Upper lobe of right lung (tissue), 1 donor: ENCODE results near the gene ISLR. TPM values are rescaled to one million over a fixed set of nuclear protein-coding genes. Genes with fewer than 3 reads are reported as not detected.

Experiments
- ATAC-seq: fragments of 200-7000 bp; cut with Tn5 transposase; one replicate; pipeline ENCODE4 v1.9.1; 2020; ENCODE audit warnings: mild to moderate bottlenecking, moderate library complexity
- DNase-seq: peaks from one replicate; pipeline ENCODE4 v3.0.0-alpha.2; 2020
- H3K27ac ChIP-seq: fragments of 200-600 bp; one replicate; pipeline ENCODE4 v1.8.0; 2022
- H3K27me3 ChIP-seq: fragments of 200-600 bp; one replicate; pipeline ENCODE4 v1.8.0; 2022; ENCODE audit warnings: mild to moderate bottlenecking
- H3K36me3 ChIP-seq: fragments of 200-600 bp; one replicate; pipeline ENCODE4 v1.8.0; 2022
- H3K4me1 ChIP-seq: fragments of 200-600 bp; one replicate; pipeline ENCODE4 v1.8.0; 2022
- H3K4me3 ChIP-seq: fragments of 200-600 bp; one replicate; pipeline ENCODE4 v1.8.0; 2022; ENCODE audit warnings: mild to moderate bottlenecking
- H3K9me3 ChIP-seq: fragments of 200-600 bp; one replicate; pipeline ENCODE4 v1.8.0; 2022
- intact Hi-C: fragments of 100-400 bp; cut with DNase I; formaldehyde crosslinking; loops from one replicate; pipeline ENCODE4 v1.11.0; 2022
- total RNA-seq: library from RNA; stranded (reverse); fragmentation: NEBNext Ultra II Directional; extraction: Animal tissue kit (Norgen Biotek cat#: 25700); gene quantifications from one replicate; pipeline ENCODE4 v1.2.1, GENCODE V29; 2021
- TF ChIP-seq, protein P1 (sequence below): fragments of 200-600 bp; IDR thresholded peaks from one replicate; pipeline ENCODE4 v1.8.0; 2022; ENCODE audit warnings: antibody characterized with exemption
- donor health status: DM: no; HTN: yes; CAD: no; lungs with severe emphysema.

ISLR gene
- total RNA-seq, 1 donor from 2014 or later, result 40.6 TPM

DNA sequence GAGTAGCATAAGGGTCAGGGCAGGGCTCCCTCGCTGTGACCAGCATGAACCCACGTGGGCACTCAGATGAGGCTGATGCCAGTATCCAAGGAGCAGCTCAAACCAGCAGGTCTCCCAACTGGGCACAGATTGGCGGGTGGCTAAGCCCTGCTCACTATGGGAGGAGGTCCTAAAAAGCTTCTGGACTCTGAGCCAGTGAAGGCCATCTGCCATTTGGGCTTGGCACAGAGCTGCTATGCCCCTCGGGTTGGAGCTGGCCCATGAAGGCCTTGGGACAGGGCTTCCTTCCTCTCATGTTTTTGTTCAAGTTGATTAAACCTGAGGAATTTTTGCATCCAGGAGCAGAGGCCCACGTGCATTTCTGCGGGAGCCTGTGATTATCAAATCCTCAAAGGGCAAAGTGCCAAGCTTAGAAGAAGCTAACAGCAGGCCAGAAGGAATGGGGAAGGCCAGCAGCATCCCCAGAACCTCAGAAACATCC lies 33.3 kb downstream of the ISLR start:
- intact Hi-C loops, result no loop called here
- Histone ChIP-seq H3K27me3 (no peaks in the 10 kb centered on the region), H3K36me3 (no peaks in the 10 kb centered on the region), H3K9me3 (no peaks in the 10 kb centered on the region), H3K4me1 (no peaks in the 10 kb centered on the region), H3K4me3 (no peak overlapping the region), H3K27ac (no peak overlapping the region)
- TF ChIP-seq, protein P1, sequence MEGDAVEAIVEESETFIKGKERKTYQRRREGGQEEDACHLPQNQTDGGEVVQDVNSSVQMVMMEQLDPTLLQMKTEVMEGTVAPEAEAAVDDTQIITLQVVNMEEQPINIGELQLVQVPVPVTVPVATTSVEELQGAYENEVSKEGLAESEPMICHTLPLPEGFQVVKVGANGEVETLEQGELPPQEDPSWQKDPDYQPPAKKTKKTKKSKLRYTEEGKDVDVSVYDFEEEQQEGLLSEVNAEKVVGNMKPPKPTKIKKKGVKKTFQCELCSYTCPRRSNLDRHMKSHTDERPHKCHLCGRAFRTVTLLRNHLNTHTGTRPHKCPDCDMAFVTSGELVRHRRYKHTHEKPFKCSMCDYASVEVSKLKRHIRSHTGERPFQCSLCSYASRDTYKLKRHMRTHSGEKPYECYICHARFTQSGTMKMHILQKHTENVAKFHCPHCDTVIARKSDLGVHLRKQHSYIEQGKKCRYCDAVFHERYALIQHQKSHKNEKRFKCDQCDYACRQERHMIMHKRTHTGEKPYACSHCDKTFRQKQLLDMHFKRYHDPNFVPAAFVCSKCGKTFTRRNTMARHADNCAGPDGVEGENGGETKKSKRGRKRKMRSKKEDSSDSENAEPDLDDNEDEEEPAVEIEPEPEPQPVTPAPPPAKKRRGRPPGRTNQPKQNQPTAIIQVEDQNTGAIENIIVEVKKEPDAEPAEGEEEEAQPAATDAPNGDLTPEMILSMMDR, result no peak
- no peak for DNase-seq
- no peak for ATAC-seq

DNA sequence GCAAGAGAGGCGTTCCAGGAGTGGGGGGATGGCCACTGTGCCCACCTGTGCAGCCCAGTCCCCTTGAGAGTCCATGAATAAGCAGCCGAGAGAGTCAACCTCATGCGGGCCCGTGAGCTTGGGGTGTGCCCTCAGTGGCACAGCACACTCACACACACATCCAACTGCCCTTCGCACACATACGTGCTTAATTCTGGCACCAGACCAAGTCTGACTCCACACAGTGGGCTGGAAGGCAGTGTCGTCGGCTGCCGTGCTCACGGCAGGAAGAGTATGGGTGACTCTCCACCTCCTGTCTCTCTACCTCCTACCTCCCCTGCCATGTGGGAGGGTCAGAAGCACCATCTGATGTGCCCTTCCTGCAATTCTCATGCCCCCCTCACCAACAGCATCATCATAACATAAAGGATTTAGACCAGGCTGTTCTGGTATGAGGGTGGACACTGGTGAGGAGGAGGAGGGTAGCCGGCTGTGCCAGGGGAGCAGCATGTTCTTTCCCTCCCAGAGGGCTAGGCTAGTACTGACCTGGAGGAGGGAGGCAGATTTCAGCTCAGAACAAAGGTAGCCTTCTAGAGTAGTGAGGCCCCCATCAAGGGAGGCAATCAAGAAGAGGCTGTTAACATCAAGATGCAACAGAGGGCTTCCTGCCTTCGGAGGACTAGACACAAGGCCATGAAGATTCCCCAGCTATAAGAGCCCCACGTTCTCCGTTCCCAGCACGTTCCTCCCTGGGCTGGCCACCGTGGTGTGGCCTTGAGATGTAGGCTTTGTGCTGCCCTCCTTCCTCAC lies 34.3 kb downstream of the ISLR start:
- Histone ChIP-seq H3K27ac (no peak overlapping the region), H3K9me3 (no peaks in the 10 kb centered on the region), H3K36me3 (no peaks in the 10 kb centered on the region), H3K4me3 (no peak overlapping the region), H3K27me3 (no peaks in the 10 kb centered on the region), H3K4me1 (no peaks in the 10 kb centered on the region)
- ATAC-seq, result no peak
- TF ChIP-seq, protein P1, result no peak
- intact Hi-C loops, result no loop called here
- DNase-seq, result no peak

DNA sequence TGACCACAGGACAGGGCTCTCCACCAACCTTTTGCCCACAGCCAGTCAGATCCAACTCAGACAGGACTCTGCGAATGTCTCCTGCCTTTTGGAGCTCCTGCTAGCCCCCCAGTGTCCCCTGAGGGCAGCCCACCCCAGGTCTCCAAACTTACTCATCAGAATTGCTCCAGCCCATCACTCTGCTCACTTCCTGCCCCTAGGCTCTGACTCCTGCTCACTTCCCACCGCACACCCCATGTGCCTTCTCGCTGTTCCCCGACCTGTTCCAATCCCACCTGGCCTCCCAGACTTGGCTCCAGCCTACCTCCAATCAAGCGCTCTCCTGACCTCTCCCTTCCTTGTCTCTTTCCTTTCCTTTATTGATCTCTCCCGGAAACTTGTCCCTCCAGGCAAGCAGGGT lies 35.0 kb downstream of the ISLR start:
- ATAC-seq (no peak), DNase-seq (no peak)
- Histone ChIP-seq H3K36me3 (no peaks in the 10 kb centered on the region), H3K4me3 (no peak overlapping the region), H3K4me1 (no peaks in the 10 kb centered on the region), H3K9me3 (no peaks in the 10 kb centered on the region), H3K27ac (no peak overlapping the region), H3K27me3 (no peaks in the 10 kb centered on the region)
- TF ChIP-seq, protein P1, result no peak
- intact Hi-C loops, result no loop called here

DNA sequence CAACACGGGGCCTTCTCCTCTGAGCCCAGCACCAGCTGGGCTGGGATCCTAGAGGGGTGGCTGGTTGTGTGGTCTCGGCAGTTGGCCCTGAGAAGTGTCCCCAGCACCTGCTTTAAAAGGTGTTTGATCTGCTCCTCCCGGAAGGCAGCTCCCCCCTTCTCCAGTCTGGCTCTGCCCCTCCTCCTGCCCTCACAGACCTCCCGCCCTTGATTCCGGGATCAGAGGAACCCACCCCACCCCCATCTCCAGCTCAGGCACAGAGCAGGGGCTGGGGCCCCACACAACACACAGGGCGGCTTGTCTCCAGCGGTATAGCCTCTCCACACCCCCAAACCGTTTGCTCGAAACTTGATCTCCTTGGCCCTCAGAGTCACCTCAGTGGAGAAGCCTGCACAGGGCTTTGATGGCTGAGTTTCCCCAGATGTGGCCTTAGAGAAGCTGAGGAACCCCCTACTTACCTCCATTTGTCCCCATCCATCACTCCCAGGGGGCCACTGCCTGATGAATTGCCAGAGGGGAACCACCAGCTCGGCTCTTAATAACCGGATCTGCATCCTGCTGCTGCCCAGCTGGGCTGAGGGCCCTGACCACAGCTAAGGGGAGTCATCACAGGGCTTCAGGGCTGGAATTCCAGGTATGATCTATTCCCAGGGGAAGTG lies 35.5 kb downstream of the ISLR start:
- H3K27ac ChIP-seq, result no peak overlapping the region
- no peaks in the 10 kb centered on the region for H3K9me3 ChIP-seq
- H3K4me3 ChIP-seq, result no peak overlapping the region
- ATAC-seq (no peak), DNase-seq (no peak)
- H3K36me3 ChIP-seq, result no peaks in the 10 kb centered on the region
- H3K4me1 ChIP-seq, result no peaks in the 10 kb centered on the region
- intact Hi-C loops, result no loop called here
- H3K27me3 ChIP-seq, result no peaks in the 10 kb centered on the region
- TF ChIP-seq, protein P1, result no peak

DNA sequence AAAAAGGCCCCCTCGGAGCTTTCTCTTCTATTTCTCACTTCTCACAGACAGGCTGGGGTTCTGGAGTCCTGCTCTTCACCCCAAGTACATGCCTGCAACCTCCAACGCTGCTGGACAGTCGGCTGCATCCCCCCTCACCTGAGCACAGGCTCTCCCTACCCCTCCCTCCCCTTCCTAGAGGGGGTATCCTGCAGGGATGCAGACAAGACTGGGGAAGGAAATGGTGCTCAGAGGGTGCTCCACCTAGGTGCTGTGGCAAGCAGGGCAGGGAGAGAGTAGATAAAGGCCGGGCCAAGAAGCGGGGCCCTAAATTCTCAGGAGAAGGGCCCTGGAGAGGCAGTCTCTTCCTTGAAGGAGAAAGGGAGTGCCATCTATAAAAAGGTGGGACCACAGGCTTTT lies 36.0 kb downstream of the ISLR start:
- no peak for ATAC-seq
- DNase-seq, result no peak
- TF ChIP-seq, protein P1, result no peak
- H3K4me3 ChIP-seq, result no peak overlapping the region
- no peaks in the 10 kb centered on the region for H3K9me3 ChIP-seq
- no peak overlapping the region for H3K27ac ChIP-seq
- H3K36me3 ChIP-seq, result no peaks in the 10 kb centered on the region
- no peaks in the 10 kb centered on the region for H3K27me3 ChIP-seq
- H3K4me1 ChIP-seq, result no peaks in the 10 kb centered on the region
- intact Hi-C loops, result no loop called here
